ENCODE data around the gene VRK3. TPM values are rescaled to one million over a fixed set of nuclear protein-coding genes. Genes with fewer than 3 reads are reported as not detected.

The VRK3 gene
- total RNA-seq, 2 experiments from 2014 or later: 81.2 to 82.1 TPM

Other genes with a start within 250 kb of the VRK3 start
- 10 to 100 TPM; 30.0 to 31.3 TPM for gene FUZ, start 212.1 kb downstream of the VRK3 start, total RNA-seq
- 10 to 100 TPM; 60.4 to 66.3 TPM for gene MED25, start 207.1 kb downstream of the VRK3 start, total RNA-seq
- 100 to 1,000 TPM in 1 of 2 experiments, 10 to 100 TPM in 1; 99.7 to 102 TPM for gene PTOV1, start 174.2 kb downstream of the VRK3 start, total RNA-seq
- 100 to 1,000 TPM; 144 to 160 TPM for gene PNKP, start 157.8 kb downstream of the VRK3 start, total RNA-seq
- gene AKT1S1, start 148.0 kb downstream of the VRK3 start, total RNA-seq: 10 to 100 TPM; 17.3 to 19.9 TPM
- 10 to 100 TPM; 51.3 to 53.4 TPM for gene TBC1D17, start 147.7 kb downstream of the VRK3 start, total RNA-seq
- gene IL4I1, start 128.5 kb downstream of the VRK3 start, total RNA-seq: 1 to 10 TPM; 1.4 to 1.7 TPM
- gene ATF5, start 96.2 kb downstream of the VRK3 start, total RNA-seq: 1 to 10 TPM; 6.9 TPM
- 100 to 1,000 TPM in 1 of 2 experiments, 10 to 100 TPM in 1; 94.2 to 105 TPM for gene NUP62, start 95.9 kb downstream of the VRK3 start, total RNA-seq
- gene SIGLEC11, start 64.2 kb downstream of the VRK3 start, total RNA-seq: not detected
- gene ZNF473, start 633 bp upstream of the VRK3 start, total RNA-seq: 10 to 100 TPM; 11.8 to 12.7 TPM
- gene IZUMO2, start 137.9 kb upstream of the VRK3 start, total RNA-seq: not detected
- not detected for gene MYH14, start 178.2 kb upstream of the VRK3 start, total RNA-seq